Measurements from ENCODE around the gene AQP12B.

GRCh38 chr2:240646900-240647502 lies 35.7 kb downstream of the AQP12B start:
- TF ChIP-seq POLR2A (IDR thresholded peaks at IDR 0.05; ENCODE audit: low read length) (no peak), GATA1 (IDR thresholded peaks at IDR 0.05; ENCODE audit: low read depth, low read length) (no peak)
